OCI-M2 (cell line): ENCODE data around the gene CRYAB.
A peak's percentile ranks its signal among the peaks of the same experiment; 100 is the strongest.

Source experiments
- DNase-seq: peaks from one replicate; lab custom pipeline; 2025; ENCODE audit not compliant: unreplicated experiment; lab: John Stamatoyannopoulos, UW

CRYAB gene, protein sequence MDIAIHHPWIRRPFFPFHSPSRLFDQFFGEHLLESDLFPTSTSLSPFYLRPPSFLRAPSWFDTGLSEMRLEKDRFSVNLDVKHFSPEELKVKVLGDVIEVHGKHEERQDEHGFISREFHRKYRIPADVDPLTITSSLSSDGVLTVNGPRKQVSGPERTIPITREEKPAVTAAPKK

DNA sequence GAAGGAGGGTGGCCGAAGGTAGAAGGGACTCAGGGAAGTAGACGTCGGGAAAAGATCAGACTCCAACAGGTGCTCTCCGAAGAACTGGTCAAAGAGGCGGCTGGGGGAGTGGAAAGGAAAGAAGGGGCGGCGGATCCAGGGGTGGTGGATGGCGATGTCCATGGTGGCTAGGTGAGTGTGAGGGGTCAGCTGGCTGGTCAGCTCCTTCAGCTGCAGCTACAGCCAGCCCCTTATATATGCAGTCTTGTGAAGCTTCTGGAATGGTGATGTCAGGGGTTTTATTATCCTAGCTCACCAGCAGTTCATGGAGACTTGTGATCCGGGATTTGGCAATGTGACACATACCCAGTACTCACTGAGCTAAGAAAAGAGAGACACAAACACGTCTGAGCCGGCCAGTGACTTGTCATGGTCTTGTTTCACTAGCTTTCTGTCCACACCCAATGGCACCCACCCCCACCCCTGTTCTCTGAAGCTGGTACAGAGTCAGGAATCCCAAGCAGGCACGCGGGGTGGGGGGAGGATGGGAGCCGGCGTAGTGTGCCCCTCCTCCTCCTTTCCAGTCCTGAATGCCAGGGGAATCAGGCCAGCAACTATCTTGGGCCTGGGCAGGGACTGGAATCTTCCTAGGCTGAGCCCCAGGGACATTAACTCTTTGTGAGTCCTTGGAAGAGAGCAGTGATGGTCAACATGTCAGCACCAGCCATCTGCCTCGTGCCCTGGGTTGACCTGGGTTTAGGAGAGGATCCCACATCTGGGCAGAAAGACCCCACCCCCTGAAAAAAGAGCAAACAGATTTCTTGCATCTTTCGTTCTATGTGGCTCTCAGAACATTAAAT is at the start of gene CRYAB:
TSS of gene CRYAB (minus strand) at position 208 of the 839 bp plus-strand sequence. CDS start at position 162, 46 bp downstream.
- DNase-seq, result no peak

DNA sequence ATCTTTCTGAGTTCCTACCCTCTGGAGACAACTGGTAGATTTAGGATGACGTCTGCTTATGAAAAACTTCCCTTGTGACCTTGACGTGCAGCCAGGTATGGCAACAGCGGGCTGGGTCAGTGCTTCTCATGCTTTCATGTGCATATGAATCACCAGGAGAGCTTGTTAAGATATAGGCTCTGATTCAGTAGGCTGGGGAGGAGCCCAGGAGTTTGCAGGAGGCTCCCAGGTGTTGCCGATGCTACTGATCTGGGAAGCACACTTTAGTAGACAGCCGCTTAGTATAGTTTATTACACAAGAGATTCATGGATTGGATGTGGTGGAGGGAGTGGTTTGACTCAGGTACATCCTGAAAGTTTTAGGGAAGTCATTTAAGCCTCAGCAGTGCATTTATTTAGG is 49.3 kb upstream of the CRYAB start:
- DNase-seq, result no peak

DNA sequence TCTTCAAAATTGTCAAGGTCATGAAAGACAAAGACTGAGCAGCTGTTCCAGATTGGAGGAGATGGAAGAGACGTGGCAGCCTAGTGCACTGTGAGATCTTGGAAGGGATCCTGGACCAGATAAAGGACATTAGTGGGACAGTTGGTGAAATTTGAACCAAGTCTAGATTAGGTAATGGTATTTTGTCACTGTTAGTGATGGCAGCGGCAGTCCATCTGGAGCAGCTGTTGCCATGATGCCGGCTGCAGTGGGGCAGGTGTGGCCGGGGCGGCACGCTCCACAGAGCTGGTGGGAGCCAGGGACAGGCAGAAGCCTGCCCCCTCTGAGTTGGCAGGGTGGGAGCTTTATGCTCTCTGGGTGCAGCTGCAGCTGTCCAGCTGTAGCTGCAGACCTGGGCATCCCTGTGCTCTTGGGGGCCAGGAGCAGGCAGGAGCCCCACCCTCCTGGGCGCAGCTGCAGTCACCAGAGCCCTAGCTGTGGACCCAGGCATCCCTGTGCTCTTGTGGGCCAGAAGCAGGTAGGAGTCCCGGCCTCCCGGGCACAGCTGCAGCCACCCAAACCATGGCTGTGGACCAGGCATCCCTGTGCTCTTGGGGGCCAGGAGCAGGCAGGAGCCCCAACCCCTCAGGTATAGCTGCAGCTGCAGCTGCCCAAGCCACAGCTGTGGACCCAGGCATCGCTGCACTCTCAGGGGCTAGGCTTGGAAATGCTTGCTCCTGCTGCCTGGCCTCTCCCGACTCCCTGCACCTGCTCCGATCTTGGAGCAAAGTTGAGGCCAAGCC is 46.3 kb upstream of the CRYAB start:
- DNase-seq, result no peak

DNA sequence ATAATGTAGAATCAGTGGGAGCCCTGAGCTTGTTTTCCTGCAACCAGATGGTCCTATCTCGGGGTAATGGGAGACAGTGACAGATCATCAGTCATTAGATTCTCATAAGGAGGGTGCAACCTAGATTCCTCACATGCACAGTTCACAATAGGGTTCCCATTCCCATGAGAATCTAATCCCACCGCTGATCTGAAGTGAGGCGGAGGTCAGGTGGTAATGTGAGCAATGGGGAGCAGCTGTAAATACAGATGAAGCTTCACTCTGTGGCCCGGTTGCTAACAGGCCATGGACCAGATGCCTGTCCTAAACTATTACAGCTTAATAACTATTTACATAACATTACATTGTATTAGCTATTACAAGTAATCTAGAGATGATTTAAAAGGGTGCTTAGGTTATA is 42.6 kb upstream of the CRYAB start:
- no peak for DNase-seq

DNA sequence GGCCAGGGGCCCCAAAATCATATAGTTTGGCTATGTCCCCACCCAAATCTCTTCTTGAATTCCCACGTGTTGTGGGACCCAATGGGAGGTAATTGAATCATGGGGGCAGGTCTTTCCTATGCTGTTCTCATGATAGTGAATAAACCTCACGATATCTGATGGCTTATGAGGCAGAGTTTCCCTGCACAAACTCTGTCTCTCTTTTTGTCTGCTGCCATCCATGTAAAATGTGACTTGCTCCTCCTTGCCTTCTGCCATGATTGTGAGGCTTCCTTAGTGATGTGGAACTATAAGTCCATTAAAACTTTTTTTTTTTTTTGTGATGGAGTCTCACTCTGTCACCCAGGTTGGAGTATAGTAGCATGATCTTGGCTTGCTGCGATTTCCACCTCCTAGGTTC is 40.0 kb upstream of the CRYAB start:
- DNase-seq, result no peak

DNA sequence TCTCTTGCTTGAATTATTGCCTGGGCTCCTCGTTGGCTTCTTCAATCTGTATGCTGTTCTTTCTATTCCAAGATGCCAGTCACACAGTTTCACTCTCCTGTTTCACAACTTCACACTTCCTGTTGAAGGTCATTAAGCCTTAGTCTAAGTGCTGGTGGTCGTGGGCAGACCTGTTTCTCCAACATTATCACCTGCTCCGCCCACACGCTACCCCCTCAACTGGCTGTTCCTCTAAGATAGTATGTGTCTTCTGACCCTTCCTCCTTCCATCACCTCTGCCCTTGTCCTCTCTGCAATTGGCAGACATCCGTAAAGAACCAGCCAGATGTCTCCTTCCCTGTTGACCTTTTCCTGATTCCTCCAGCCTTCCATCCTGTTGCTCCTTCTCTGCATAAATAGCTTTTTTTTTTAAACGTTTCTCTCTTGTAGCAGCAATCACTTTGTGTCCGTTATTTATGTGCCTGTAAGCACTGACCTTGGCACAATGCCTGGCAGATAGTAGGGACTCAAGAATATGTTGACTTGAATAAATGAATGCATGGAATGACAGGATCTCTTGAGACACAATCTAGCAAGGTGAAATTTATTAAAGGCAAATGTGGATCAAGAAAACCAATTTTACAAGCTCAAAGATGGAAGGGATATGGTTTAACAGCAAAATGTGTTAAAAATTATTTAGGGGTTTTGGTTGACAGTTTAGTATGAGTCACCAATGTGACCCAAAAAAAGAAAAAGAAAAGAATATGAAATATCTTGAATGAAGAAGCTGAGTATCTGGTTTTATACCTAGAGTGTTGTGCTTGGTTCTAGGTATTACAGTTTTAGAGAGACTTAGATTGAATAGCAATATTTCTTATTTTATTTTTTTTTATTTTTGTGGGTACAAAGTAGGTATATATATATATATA is 38.2 kb upstream of the CRYAB start:
- no peak for DNase-seq

DNA sequence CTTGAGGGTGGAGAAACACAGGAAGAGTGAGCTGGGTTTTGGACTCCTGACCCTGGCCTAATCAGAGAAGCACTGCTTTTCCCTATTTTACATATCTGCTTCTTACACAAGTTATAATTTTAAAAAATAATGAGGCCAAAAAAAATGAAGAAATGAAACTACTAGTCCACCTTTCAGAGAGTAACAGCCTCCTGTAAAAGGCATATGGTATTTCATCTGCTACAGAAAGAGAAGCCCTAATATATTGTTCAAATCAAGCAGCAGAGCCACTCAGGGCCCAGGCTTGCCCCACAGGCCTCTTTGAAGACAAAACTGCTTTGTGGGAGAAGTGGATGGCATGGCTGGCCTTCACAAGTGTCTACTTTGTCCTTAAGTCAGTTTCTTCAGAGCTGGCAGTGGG is 35.6 kb upstream of the CRYAB start:
- no peak for DNase-seq

DNA sequence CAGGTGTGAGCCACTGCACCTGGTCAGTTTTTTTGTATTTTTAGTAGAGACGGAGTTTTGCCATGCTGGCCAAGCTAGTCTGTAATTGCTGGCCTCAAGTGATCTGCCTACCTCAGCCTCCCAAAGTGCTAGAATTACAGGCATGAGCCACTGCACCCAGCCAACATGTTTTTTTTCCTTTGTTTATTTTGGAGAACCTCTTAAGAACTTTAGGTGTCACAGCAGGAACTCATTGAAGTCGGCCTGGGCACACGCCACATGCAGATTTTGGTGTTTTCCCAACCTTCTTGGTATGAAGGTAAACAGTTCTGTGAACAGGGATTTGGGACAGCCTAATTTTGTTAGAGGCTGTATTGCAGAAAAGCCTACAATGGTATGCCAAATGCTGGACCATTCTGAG is 34.9 kb upstream of the CRYAB start:
- no peak for DNase-seq

DNA sequence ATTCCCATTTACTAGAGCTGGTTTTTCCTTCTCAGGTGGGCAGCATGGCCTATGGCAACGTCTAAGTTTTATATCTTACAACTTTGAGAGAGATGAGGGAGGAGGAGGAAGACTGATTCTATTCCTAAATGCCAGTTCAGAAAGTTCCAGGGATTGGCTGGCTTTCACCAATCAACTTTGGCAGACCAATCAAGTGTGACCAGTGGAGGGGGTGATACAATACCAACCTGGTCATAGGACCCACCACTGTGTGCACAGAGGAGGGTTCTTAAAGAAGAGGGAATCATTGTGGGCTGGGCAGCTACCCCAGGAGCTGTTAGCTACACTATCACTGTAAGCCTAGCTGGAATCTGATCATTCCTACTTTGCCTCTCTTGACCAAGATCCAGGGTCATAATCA is 33.6 kb upstream of the CRYAB start:
- DNase-seq, result no peak

DNA sequence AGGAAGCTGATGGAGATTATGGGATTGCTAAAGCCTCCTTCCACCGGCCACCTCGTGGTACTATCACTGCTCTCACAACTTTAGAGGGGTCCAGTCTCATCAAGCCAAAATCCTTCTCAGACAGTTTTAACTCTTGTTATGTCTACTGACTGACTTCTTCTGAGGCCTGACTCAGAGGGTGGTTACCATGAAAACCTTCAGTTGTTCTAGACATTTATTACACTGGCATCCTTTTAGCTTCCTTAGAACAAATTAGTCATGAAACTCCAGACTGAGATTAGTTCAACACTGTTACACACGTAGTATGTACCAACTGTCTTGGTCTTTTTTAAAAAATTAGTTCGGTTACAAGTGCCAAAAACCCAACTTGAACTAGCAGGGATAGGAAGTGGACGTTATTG is 33.1 kb upstream of the CRYAB start:
- DNase-seq, result no peak

DNA sequence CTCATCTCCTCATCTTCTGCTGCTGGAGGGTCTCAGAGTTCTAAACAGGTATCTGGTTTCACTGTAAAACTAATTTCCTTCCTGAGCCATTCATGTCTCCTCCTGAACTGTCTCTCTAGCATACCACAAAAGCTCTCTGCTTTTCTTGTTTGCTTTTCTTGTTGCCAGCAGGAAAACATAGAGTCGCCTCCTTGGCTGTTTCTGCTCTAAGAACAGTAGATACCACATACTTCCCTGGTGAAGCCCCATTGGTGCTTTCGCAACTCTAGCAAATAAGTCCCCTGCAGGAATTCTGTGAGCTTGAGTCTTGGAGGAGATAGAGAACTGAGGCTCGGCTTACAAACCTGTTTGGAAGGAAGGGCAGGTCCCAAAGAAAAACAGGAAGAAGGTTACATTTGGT is 32.6 kb upstream of the CRYAB start:
- no peak for DNase-seq

DNA sequence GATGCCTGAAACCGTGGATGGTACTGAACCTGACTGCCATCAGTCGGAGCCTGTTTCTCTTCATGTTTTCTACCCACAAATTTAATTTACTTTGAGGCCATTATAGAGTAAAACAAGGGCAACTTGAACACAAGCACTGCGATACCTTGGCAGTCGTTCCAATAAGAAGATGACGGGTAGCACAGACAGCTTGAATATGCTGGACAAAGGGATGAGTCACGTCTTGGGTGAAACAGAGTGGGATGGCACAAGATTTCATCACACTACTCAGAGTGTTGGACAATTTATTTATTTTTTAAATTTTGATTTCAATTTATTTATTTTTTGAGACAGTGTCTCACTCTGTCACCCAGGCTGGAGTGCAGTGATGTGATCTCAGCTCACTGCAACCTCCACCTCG is 31.3 kb upstream of the CRYAB start:
- DNase-seq, result no peak

DNA sequence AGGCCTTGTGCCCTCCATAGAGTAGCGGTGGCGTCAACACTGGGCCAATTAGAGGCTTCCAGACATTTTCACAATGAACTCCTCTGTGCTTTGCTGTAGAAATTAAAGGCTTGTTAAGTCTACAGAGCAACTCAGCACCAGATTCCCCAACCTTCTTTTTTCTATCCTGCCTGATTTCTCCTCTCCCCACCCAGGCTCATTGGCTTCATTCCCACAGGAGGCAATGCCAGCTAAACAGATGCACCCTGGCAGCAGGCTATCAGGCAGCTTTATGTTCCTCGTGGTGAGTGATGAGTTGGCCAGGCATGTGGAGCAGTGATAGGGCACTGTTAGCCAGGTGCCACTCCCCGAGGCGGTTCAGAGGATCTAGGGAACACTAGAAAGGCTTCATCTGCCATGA is 30.4 kb upstream of the CRYAB start:
- no peak for DNase-seq

DNA sequence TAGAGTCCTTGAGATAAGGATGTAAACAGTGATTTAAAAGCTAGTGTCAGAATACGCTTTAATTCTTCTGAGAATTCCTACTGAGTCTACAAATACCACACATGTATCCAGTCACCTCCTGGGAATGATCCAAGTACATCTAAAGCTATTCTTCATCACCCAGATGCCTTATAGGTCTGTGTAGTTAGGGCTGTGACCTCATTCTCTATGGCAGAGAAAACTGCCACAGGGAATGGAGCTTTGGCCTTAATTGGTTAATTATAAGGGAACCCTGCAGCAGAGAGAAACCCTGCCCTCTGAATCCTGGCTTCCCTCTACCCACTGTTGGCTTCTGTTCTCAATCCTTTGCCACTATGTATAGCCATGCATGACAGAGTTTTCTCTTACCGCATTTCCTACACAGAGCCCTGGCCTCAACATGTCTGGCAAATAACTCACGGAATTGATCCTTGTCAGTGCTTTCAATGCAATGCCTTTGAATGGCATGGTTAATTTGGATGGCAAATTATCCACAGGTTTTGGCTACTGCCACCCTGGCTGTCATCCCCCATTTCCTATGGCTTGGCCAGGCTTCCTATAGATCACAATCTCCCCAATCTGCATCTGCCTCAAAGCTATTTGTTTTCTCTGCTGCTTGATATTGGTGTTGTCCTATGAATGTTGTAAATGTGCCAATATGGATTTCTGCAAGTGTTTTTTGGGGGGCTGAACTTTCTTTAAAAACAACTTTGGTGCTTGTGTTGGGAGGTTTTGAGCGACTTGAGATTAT is 28.4 kb upstream of the CRYAB start:
- DNase-seq, result no peak

DNA sequence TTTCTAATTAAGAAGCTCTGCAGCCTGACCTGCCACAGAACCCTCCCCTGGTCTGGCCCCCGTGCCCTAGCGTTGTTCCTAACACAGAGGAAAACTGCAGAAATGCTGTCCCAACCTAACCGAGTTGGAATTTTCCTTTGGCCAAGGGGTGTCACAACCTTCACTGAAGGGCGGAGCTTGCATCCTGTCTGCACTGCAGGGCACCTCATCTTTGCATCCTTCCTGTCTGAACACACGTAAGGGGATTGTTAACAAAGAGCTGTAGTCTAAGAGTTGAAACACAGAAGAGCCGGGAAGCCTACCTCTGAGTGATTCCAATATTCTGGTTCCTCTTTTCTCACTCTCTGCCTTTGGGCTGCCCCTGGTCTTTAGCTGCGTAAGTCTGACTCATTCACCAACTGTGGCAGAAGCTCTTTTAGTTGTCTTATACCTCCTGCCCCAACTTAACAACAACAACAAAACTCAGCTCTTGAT is 27.2 kb upstream of the CRYAB start:
- DNase-seq, result peak; percentile 15

DNA sequence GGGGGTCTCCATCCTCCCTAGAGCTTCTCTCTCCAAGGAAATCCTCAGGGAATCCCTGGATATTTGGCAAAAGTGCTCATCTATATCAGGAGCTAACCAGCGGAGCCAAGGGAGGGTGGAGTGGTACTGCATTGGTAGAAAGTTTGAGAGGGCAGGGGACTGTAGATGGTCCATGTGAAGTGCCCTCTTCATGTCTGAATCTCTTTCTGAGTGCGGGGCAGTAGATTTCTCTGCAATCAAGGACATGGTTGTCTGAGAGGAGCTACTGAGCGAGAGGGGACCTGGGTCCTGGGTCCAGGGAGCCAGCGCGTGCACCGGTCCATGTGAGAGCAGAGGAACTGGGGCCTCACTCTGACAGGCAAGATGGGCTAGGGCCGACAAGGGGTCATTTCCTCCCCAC is 26.3 kb upstream of the CRYAB start:
- no peak for DNase-seq

DNA sequence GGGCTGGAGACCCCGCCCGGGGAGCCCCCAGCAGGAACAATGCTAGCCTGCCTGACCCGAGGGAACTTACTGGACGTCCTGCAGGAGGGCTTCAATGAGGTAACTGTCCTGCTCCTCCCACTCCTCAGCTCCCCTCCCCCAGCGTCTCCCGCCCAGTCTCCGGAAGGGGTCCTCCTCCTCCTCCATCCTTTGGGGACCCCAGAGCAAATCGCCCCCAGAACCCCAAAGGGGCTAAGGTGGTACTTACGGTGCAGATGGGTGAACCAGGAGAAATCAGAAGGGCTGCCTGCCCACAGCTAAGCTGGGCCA is 25.8 kb upstream of the CRYAB start:
- no peak for DNase-seq

DNA sequence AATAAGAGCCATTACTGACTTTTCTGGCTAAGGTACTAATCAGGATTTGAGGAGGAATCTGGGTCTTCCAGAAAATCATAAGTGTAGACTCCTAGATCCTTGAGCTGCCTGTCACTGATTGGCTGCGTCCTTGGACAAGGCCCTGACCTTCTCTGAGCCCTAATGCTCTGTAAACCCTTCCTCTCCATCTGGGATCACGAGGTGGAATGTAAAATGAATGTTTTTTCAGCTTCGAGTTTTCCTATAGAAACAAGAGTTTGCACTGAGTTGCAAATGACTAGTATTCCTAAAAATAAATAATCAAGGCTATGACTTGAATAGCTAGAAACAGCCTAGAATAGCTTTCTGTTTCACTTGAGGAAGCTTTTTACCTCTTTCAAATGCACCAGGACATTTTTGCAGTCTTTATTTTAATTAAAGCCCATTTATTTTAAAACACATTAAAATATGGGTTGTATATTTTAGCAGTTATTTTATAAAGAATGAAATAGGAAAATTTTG is 24.5 kb upstream of the CRYAB start:
- no peak for DNase-seq

DNA sequence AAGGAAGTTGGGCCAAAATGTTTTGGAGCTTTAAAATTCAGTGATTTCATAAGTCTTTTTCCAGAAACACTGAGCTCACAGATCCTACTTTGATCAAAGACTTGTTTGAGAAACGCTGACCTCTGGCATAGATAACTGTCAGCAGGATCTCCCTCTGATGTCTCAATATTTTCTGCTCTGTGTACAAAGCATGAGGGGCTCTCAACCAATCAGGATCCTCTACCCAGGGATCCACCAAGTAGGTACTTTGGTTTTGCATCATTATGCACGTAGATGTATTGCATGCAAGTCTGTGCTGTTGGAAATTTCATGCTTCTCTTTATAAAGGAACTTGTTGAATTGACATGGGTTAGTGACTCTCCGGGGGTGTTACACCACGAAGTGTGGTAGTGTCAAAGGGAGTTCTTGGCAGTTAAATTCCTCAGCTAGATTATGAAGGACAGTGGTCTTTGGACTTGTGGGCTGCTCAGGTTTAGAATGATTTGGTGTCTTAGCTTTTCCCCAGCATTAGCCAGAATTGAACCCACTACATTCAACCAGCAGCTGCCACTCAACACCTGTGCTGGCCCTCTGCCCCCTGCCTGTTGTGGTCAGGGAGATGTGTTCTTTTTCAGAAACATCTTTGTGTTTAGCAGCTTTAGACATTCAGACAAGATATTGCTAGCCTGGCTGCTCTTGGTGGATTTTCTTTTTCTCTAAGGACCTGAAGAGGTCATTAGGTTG is 23.9 kb upstream of the CRYAB start:
- DNase-seq, result no peak
